Thyroid gland (tissue), 4 donors: ENCODE data around the gene GKN1. TPM values are rescaled to one million over a fixed set of nuclear protein-coding genes. Genes with fewer than 3 reads are reported as not detected.

Experiments
- DNase-seq, 2 donors: peaks; one replicate each; pipeline ENCODE4 v3.0.0-alpha.2; 2019
- H3K27ac ChIP-seq, 3 donors: fragments of 200-600 bp; sonication (generic); 1 replicate in 2 of 3; 2 replicates in 1 of 3; pipeline ENCODE4 v1.5.1; 2016 to 2019; ENCODE audit warnings: mild to moderate bottlenecking in 1 of 3, moderate library complexity in 1 of 3
- H3K27me3 ChIP-seq: fragments of 200-600 bp; sonication (generic); one replicate; pipeline ENCODE4 v1.5.1; 2019
- H3K36me3 ChIP-seq, 2 donors: fragments of 200-600 bp; sonication (generic); one replicate each; pipeline ENCODE4 v1.5.1; 2016 to 2019
- H3K4me1 ChIP-seq, 2 donors: fragments of 200-600 bp; sonication (generic); one replicate each; pipeline ENCODE4 v1.5.1; 2017 to 2019
- H3K4me3 ChIP-seq, 3 donors: fragments of 200-600 bp; sonication (generic); replicated peaks in 1 of 3; 1 replicate in 2 of 3; 2 replicates in 1 of 3; pipeline ENCODE4 v1.5.1; 2016; ENCODE audit warnings: mild to moderate bottlenecking in 1 of 3
- H3K9me3 ChIP-seq: fragments of 200-600 bp; sonication (generic); one replicate; pipeline ENCODE4 v1.5.1; 2017
- POLR2A ChIP-seq, 2 donors: fragments of 450-650 bp; IDR thresholded peaks; one replicate each; pipeline ENCODE4 v1.6.1; 2017; ENCODE audit warnings: antibody characterized with exemption in 2 of 2, mild to moderate bottlenecking in 2 of 2, moderate library complexity in 1 of 2
- WGBS, 2 donors: methylation state at CpG; one replicate each; pipeline ENCODE4 v1.1.5; 2017; 5-methylcytosine and 5-hydroxymethylcytosine counted together
- intact Hi-C: fragments of 100-400 bp; cut with DNase I; formaldehyde crosslinking; loops from one replicate; pipeline ENCODE4 v1.15.1; 2023
- total RNA-seq, 4 donors: library from RNA; depleted of rRNA; stranded (reverse); fragments of >200 nt; gene quantifications; one replicate each; pipeline ENCODE4 v1.2.3, GENCODE V29; 2016
- TF ChIP-seq, protein P1 (sequence below), 6 experiments: fragments of 200-600 bp in 3 of 6; fragments of 450-650 bp in 3 of 6; sonication (generic) in 3 of 6; IDR thresholded peaks; one replicate each; pipeline ENCODE4 v1.5.1; 2016 to 2019; ENCODE audit warnings: antibody characterized with exemption in 6 of 6, mild to moderate bottlenecking in 2 of 6, inconsistent platforms in 1 of 6, moderate library complexity in 1 of 6

Gene GKN1
- total RNA-seq, 4 donors from 2014 or later, result not detected

GRCh38 chr2:68959001-68959400, 15.4 kb upstream of the GKN1 start:
- Histone ChIP-seq H3K4me1 (no peaks in the 10 kb centered on the region), H3K27me3 (no peaks in the 10 kb centered on the region), H3K27ac (no peak overlapping the region), H3K9me3 (no peaks in the 10 kb centered on the region), H3K36me3 (no peaks in the 10 kb centered on the region), H3K4me3 (no peak overlapping the region)
- no peak for TF ChIP-seq POLR2A (IDR thresholded peaks at IDR 0.05)
- TF ChIP-seq, protein P1, sequence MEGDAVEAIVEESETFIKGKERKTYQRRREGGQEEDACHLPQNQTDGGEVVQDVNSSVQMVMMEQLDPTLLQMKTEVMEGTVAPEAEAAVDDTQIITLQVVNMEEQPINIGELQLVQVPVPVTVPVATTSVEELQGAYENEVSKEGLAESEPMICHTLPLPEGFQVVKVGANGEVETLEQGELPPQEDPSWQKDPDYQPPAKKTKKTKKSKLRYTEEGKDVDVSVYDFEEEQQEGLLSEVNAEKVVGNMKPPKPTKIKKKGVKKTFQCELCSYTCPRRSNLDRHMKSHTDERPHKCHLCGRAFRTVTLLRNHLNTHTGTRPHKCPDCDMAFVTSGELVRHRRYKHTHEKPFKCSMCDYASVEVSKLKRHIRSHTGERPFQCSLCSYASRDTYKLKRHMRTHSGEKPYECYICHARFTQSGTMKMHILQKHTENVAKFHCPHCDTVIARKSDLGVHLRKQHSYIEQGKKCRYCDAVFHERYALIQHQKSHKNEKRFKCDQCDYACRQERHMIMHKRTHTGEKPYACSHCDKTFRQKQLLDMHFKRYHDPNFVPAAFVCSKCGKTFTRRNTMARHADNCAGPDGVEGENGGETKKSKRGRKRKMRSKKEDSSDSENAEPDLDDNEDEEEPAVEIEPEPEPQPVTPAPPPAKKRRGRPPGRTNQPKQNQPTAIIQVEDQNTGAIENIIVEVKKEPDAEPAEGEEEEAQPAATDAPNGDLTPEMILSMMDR (IDR thresholded peaks at IDR 0.05), result no peak
- DNase-seq, result no peak
- intact Hi-C loops, result no loop called here
- 97 to 100% methylated on average over 1 of the region's 1 CpG for WGBS, 2 donors

GRCh38 chr2:68961380-68961779, 13.1 kb upstream of the GKN1 start:
- H3K36me3 ChIP-seq, result no peaks in the 10 kb centered on the region
- no peaks in the 10 kb centered on the region for H3K4me1 ChIP-seq
- H3K4me3 ChIP-seq, result no peak overlapping the region
- H3K9me3 ChIP-seq, result no peaks in the 10 kb centered on the region
- intact Hi-C loops, result no loop called here
- H3K27me3 ChIP-seq, result no peaks in the 10 kb centered on the region
- 93 to 95% methylated on average over 4 of the region's 4 CpGs for WGBS, 2 donors
- TF ChIP-seq POLR2A (IDR thresholded peaks at IDR 0.05), result no peak
- TF ChIP-seq, protein P1 (IDR thresholded peaks at IDR 0.05), result no peak
- no peak overlapping the region for H3K27ac ChIP-seq
- no peak for DNase-seq

- DNase-seq, result no peak
- no peaks in the 10 kb centered on the region for H3K9me3 ChIP-seq
- H3K27ac ChIP-seq, result no peak overlapping the region
- H3K27me3 ChIP-seq, result no peaks in the 10 kb centered on the region
- TF ChIP-seq POLR2A (IDR thresholded peaks at IDR 0.05), result no peak
- TF ChIP-seq, protein P1 (IDR thresholded peaks at IDR 0.05), result no peak
- no peaks in the 10 kb centered on the region for H3K4me1 ChIP-seq
- intact Hi-C loops, result no loop called here
- no peak overlapping the region for H3K4me3 ChIP-seq
- H3K36me3 ChIP-seq, result no peaks in the 10 kb centered on the region
Observed at GRCh38 chr2:68964282-68964681, 10.2 kb upstream of the GKN1 start.

DNA sequence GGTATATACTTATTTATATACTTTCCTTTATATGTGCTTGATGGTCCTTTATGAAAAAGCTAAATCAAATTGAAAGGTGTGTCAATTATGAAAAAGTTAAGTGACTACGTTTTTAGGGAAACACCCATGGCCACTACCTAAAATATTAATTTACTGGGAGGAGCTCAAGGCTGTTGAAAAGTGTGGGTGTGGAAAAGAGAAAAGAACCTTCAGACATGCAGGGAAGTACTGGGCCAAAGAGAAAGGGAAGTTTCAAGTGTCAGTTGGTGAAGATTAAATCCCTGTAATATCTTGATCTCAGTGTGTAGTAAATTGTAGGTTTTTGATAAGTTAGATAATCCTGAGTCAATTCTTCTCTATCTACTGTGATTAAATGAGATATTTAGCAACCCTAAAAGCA, 6.2 kb upstream of the GKN1 start:
- Histone ChIP-seq H3K27me3 (no peaks in the 10 kb centered on the region), H3K27ac (no peak overlapping the region), H3K9me3 (no peaks in the 10 kb centered on the region), H3K36me3 (no peaks in the 10 kb centered on the region), H3K4me1 (no peaks in the 10 kb centered on the region), H3K4me3 (no peak overlapping the region)
- WGBS, 2 donors, result 84 to 92% methylated on average over 1 of the region's 1 CpG
- TF ChIP-seq, protein P1 (IDR thresholded peaks at IDR 0.05), result no peak
- no peak for TF ChIP-seq POLR2A (IDR thresholded peaks at IDR 0.05)
- no peak for DNase-seq
- intact Hi-C loops, result no loop called here

DNA sequence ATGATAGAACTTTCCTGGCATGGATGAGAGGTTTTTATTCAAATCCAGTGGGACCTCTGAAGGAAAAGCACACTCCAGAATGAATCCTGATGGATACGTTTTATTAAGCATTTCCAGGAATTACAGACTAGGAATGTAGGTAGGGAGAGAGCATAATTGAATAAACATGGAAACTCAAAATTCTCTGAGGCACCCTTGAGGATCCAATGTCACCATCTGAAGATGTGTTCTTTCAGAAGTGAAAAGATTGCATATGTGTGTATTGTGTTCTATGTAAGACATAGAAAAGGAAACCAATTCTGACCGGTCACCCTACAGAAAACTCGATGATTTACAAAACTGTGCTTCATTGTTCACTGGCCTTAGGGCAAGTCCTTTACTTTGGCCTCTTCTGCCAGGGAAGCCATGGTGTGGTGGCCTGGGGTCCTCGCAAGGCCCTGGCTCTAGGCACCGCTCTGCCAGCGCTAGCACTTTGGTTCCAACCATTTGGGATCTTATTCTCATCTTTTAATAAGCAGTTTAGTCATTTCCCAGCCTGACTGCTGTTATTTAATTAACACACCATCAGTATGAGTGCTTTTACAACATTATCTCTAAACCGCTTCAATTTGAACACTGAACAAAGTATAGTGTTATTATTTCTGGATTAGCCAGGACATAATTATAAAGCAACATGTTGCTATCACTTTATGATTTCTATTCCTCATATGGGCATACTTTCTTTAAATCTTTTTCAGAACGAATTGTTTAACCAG, 4.5 kb upstream of the GKN1 start:
- intact Hi-C loops, result no loop called here
- TF ChIP-seq, protein P1 (IDR thresholded peaks at IDR 0.05), result no peak
- TF ChIP-seq POLR2A (IDR thresholded peaks at IDR 0.05), result no peak
- no peaks in the 10 kb centered on the region for H3K4me1 ChIP-seq
- DNase-seq, result no peak
- H3K36me3 ChIP-seq, result no peaks in the 10 kb centered on the region
- H3K4me3 ChIP-seq, result no peak overlapping the region
- H3K9me3 ChIP-seq, result no peaks in the 10 kb centered on the region
- WGBS, 2 donors, result 76 to 86% methylated on average over 8 of the region's 8 CpGs
- no peaks in the 10 kb centered on the region for H3K27me3 ChIP-seq
- H3K27ac ChIP-seq, result no peak overlapping the region
